Glutamatergic neuron (in vitro differentiated cells): ENCODE measurements around the gene SDF4. TPM values are rescaled to one million over a fixed set of nuclear protein-coding genes. Genes with fewer than 3 reads are reported as not detected.

Experiments
- DNase-seq: peaks from one replicate; pipeline ENCODE4 v3.0.0; 2022
- H3K27ac Mint-ChIP-seq: one replicate; pipeline ENCODE4 v1.8.0; 2020; ENCODE audit warnings: mild to moderate bottlenecking, mixed read lengths, inconsistent platforms; ENCODE audit not compliant: unreplicated experiment
- H3K27me3 Mint-ChIP-seq: one replicate; pipeline ENCODE4 v1.8.0; 2020; ENCODE audit warnings: mild to moderate bottlenecking, moderate library complexity, mixed read lengths, inconsistent platforms; ENCODE audit not compliant: unreplicated experiment
- H3K36me3 Mint-ChIP-seq: one replicate; pipeline ENCODE4 v1.8.0; 2020; ENCODE audit warnings: mild to moderate bottlenecking, mixed read lengths, inconsistent platforms; ENCODE audit not compliant: unreplicated experiment
- H3K4me1 Mint-ChIP-seq: one replicate; pipeline ENCODE4 v1.8.0; 2020; ENCODE audit warnings: mild to moderate bottlenecking, low read depth, mixed read lengths, inconsistent platforms; ENCODE audit not compliant: unreplicated experiment
- H3K4me3 Mint-ChIP-seq: one replicate; pipeline ENCODE4 v1.8.0; 2020; ENCODE audit warnings: mild to moderate bottlenecking, mixed read lengths, inconsistent platforms; ENCODE audit not compliant: unreplicated experiment
- H3K9me3 Mint-ChIP-seq: one replicate; pipeline ENCODE4 v1.8.0; 2020; ENCODE audit warnings: mild to moderate bottlenecking, moderate library complexity, mixed read lengths, inconsistent platforms; ENCODE audit not compliant: unreplicated experiment
- total RNA-seq: library from RNA; stranded (reverse); fragmentation: NEBNext Ultra II Directional; extraction: Animal tissue kit (Norgen Biotek cat#: 25700); gene quantifications from one replicate; pipeline ENCODE4 v1.2.1, GENCODE V29; 2021; ENCODE audit not compliant: unreplicated experiment
- TF ChIP-seq, protein P1 (sequence below): fragments of 200-600 bp; sonication (generic); IDR thresholded peaks from one replicate; pipeline ENCODE4 v1.5.0; 2021; ENCODE audit not compliant: partially characterized antibody, unreplicated experiment

The SDF4 gene
- total RNA-seq, 1 donor from 2014 or later: 89.2 TPM

- H3K36me3 Mint-ChIP-seq: no peaks in the 10 kb centered on the region
- TF ChIP-seq, protein P1, sequence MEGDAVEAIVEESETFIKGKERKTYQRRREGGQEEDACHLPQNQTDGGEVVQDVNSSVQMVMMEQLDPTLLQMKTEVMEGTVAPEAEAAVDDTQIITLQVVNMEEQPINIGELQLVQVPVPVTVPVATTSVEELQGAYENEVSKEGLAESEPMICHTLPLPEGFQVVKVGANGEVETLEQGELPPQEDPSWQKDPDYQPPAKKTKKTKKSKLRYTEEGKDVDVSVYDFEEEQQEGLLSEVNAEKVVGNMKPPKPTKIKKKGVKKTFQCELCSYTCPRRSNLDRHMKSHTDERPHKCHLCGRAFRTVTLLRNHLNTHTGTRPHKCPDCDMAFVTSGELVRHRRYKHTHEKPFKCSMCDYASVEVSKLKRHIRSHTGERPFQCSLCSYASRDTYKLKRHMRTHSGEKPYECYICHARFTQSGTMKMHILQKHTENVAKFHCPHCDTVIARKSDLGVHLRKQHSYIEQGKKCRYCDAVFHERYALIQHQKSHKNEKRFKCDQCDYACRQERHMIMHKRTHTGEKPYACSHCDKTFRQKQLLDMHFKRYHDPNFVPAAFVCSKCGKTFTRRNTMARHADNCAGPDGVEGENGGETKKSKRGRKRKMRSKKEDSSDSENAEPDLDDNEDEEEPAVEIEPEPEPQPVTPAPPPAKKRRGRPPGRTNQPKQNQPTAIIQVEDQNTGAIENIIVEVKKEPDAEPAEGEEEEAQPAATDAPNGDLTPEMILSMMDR: no peak
- peak overlapping the region; percentile 78 for H3K27ac Mint-ChIP-seq
- H3K4me3 Mint-ChIP-seq: no peak overlapping the region
- peaks cover 12% of the 10 kb centered on the region for H3K27me3 Mint-ChIP-seq
- no peak for DNase-seq
- no peaks in the 10 kb centered on the region for H3K4me1 Mint-ChIP-seq
- H3K9me3 Mint-ChIP-seq: peaks cover 3% of the 10 kb centered on the region
These were observed 14.8 kb downstream of the SDF4 start for GRCh38 chr1:1216770-1217620.

GRCh38 chr1:1215881-1216605 is 15.8 kb downstream of the SDF4 start:
- no peaks in the 10 kb centered on the region for H3K36me3 Mint-ChIP-seq
- H3K9me3 Mint-ChIP-seq: peaks cover 3% of the 10 kb centered on the region
- H3K27ac Mint-ChIP-seq: no peak overlapping the region
- no peak overlapping the region for H3K4me3 Mint-ChIP-seq
- TF ChIP-seq, protein P1: no peak
- peaks cover 1% of the 10 kb centered on the region for H3K4me1 Mint-ChIP-seq
- peaks cover 12% of the 10 kb centered on the region for H3K27me3 Mint-ChIP-seq
- no peak for DNase-seq

DNA sequence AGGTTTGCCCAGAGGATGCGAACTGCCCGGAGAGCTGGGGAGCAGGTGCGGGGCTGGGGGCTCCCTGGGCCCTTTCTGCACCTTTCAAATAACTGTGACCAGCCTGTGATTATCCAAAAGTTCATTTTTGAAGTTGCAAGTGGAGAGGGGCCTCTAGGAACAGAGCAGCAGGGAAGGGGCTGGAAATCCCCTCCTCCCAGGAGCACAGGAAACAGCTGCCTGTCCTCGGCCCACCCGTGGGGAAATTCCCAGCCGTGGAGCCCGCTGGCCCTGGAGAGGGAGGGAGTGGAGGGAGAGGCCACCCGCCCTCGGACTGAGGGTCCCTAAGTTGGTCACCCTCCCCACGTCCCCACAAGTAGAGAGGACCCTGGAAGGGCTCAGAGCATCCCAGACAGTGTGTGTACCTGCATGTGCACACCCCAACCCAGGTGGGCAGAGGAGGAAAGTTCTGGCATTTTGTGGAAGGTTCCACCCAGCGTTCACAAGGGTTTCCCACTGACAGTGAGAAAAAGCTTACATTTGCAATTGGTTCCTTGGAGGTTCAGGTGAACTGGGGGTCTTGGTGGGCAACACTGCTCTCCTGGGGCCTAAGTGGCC is 16.6 kb downstream of the SDF4 start:
- H3K27ac Mint-ChIP-seq: no peak overlapping the region
- TF ChIP-seq, protein P1: no peak
- H3K27me3 Mint-ChIP-seq: peaks cover 8% of the 10 kb centered on the region
- no peak overlapping the region for H3K4me3 Mint-ChIP-seq
- no peak for DNase-seq
- H3K36me3 Mint-ChIP-seq: no peaks in the 10 kb centered on the region
- peaks cover 4% of the 10 kb centered on the region for H3K4me1 Mint-ChIP-seq
- peaks cover 3% of the 10 kb centered on the region for H3K9me3 Mint-ChIP-seq

GRCh38 chr1:1213345-1214265 is 18.2 kb downstream of the SDF4 start, which contains the start of gene TNFRSF4:
TNFRSF4 (minus strand) TSS chr1:1214153; CDS start chr1:1214127, 26 bp downstream.
- no peaks in the 10 kb centered on the region for H3K36me3 Mint-ChIP-seq
- H3K4me3 Mint-ChIP-seq: no peak within 1 kb of the TSS
- H3K4me1 Mint-ChIP-seq: peaks cover 6% of the 10 kb centered on the region
- peaks cover 3% of the 10 kb centered on the region for H3K9me3 Mint-ChIP-seq
- DNase-seq: peak; percentile 18
- no peak within 1 kb of the TSS for H3K27ac Mint-ChIP-seq
- peaks cover 8% of the 10 kb centered on the region for H3K27me3 Mint-ChIP-seq
- TF ChIP-seq, protein P1: no peak
